HepG2 (cell line): ENCODE data around the gene S1PR3. TPM values are rescaled to one million over a fixed set of nuclear protein-coding genes. Genes with fewer than 3 reads are reported as not detected.

Experiments
- ATAC-seq: fragments of 200-7000 bp; cut with Tn5 transposase; 3 replicates; pipeline ENCODE4 v1.9.1; 2020; ENCODE audit warnings: mild to moderate bottlenecking, moderate library complexity
- BruUV-seq: library from RNA; stranded (reverse); fragments of 400-500 nt; replicated peaks from 2 replicates; lab custom pipeline; 2021; lab: Mats Ljungman, UMichigan
- CTCF ChIA-PET: fragments of 300-600 bp; formaldehyde crosslinking; extraction: SDS; loops from one replicate; lab custom pipeline; 2021; ENCODE audit warnings: low total read pairs, inconsistent platforms, low intra/inter-chr PET ratio; lab: Yijun Ruan, JAX
- POLR2A ChIA-PET: fragments of 350-600 bp; sonication (Branson Sonifier 250); formaldehyde crosslinking; loops from one replicate; lab custom pipeline; 2020; ENCODE audit warnings: antibody characterized with exemption, inconsistent platforms; lab: Yijun Ruan, JAX
- DNase-seq: peaks from one replicate; pipeline ENCODE4 v3.0.0-alpha.2; 2015; ENCODE audit warnings: low spot score
- FAIRE-seq: peaks from 3 replicates; lab custom pipeline; 2011; peaks lifted over from hg19 to GRCh38; lab: Jason Lieb, UNC
- H2AFZ ChIP-seq: one replicate; pipeline ENCODE4 v1.6.1; 2011; ENCODE audit warnings: low read length, inconsistent platforms
- H3K27ac ChIP-seq: fragments of 300-600 bp; 3 replicates; pipeline ENCODE4 v1.8.0; 2011; ENCODE audit warnings: mixed run types, mild to moderate bottlenecking, mixed read lengths, low read length, inconsistent platforms; ENCODE audit not compliant: insufficient read depth; ENCODE audit errors: extremely low read length
- H3K27me3 ChIP-seq, 2 experiments: fragments of 200-600 bp in 1 of 2; 2 replicates in 1 of 2; 3 replicates in 1 of 2; pipeline versions ENCODE4 v1.6.0 to v1.8.0; 2011; ENCODE audit warnings: low read length in 2 of 2, mild to moderate bottlenecking in 2 of 2, moderate library complexity in 2 of 2, inconsistent platforms in 1 of 2; ENCODE audit not compliant: insufficient read depth in 2 of 2, control insufficient read depth in 1 of 2
- H3K36me3 ChIP-seq, 2 experiments: fragments of 200-600 bp in 1 of 2; replicated peaks in 1 of 2; 2 replicates in 1 of 2; 3 replicates in 1 of 2; pipeline versions ENCODE4 v1.5.1 to v1.8.0; 2011; ENCODE audit warnings: low read length in 2 of 2, inconsistent platforms in 1 of 2; ENCODE audit not compliant: insufficient read depth in 2 of 2, control insufficient read depth in 1 of 2
- H3K4me1 ChIP-seq: 2 replicates; pipeline ENCODE4 v1.5.1; 2012; ENCODE audit warnings: low read length, inconsistent platforms; ENCODE audit not compliant: insufficient read depth
- H3K4me2 ChIP-seq: 2 replicates; pipeline ENCODE4 v1.6.0; 2011; ENCODE audit warnings: low read depth, low read length, inconsistent platforms
- H3K4me3 ChIP-seq, 3 experiments: fragments of 200-600 bp in 1 of 3; sonication (generic), shearing (Covaris generic) in 1 of 3; replicated peaks in 1 of 3; 2 replicates each; pipeline ENCODE4 v1.5.1; 2011 to 2016; ENCODE audit warnings: low read length in 3 of 3, inconsistent platforms in 2 of 3, low read depth in 2 of 3, mild to moderate bottlenecking in 2 of 3, control low read depth in 1 of 3, mixed read lengths in 1 of 3; ENCODE audit not compliant: insufficient read depth in 1 of 3
- H3K79me2 ChIP-seq: one replicate; pipeline ENCODE4 v1.6.1; 2011; ENCODE audit warnings: low read length, inconsistent platforms; ENCODE audit not compliant: insufficient read depth
- H3K9ac ChIP-seq: 2 replicates; pipeline ENCODE4 v1.6.0; 2011; ENCODE audit warnings: mild to moderate bottlenecking, low read depth, low read length, inconsistent platforms; ENCODE audit not compliant: insufficient read depth
- H3K9me3 ChIP-seq: 2 replicates; pipeline ENCODE4 v1.5.1; 2012; ENCODE audit warnings: mild to moderate bottlenecking, low read length
- H4K20me1 ChIP-seq: 2 replicates; pipeline ENCODE4 v1.6.0; 2011; ENCODE audit warnings: inconsistent platforms, mild to moderate bottlenecking, low read length, moderate library complexity; ENCODE audit not compliant: insufficient read depth
- ATF1 ChIP-seq: IDR thresholded peaks from 2 replicates; pipeline ENCODE4 v1.6.1; 2016; ENCODE audit warnings: mild to moderate bottlenecking, control low read depth
- BORCS8-MEF2B ChIP-seq: sonication (generic); formaldehyde crosslinking; IDR thresholded peaks from 2 replicates; pipeline ENCODE4 v1.8.0; 2022; ENCODE audit warnings: mild to moderate bottlenecking, missing genetic modification reagents
- CENPX ChIP-seq: sonication (generic); formaldehyde crosslinking; IDR thresholded peaks from 2 replicates; pipeline ENCODE4 v1.9.0; 2021; ENCODE audit warnings: mild to moderate bottlenecking, missing genetic modification reagents, moderate library complexity
- MAFK ChIP-seq, 2 experiments: IDR thresholded peaks in 1 of 2; conservative IDR thresholded peaks in 1 of 2; 2 replicates each; pipeline ENCODE4 v1.6.1; 2011; ENCODE audit warnings: improper control_type of control experiment in 2 of 2, low read length in 2 of 2
- TCF7L2 ChIP-seq: IDR thresholded peaks from 2 replicates; pipeline ENCODE4 v1.6.1; 2011; ENCODE audit warnings: mild to moderate bottlenecking, low read depth, low read length, moderate library complexity
- U2AF2 ChIP-seq: fragments of 200-400 bp; formaldehyde crosslinking; IDR thresholded peaks from 2 replicates; pipeline ENCODE4 v1.6.1; 2017; ENCODE audit warnings: low read depth, mild to moderate bottlenecking, low read length
- ZNF224 ChIP-seq: sonication (generic); formaldehyde crosslinking; IDR thresholded peaks from 2 replicates; pipeline ENCODE4 v1.5.0; 2020; ENCODE audit warnings: mild to moderate bottlenecking, missing genetic modification reagents
- ZNF343 ChIP-seq: sonication (generic); formaldehyde crosslinking; IDR thresholded peaks from 2 replicates; pipeline ENCODE4 v1.4.0; 2020; ENCODE audit warnings: mild to moderate bottlenecking, missing genetic modification reagents
- ZNF768 ChIP-seq: sonication (generic); formaldehyde crosslinking; IDR thresholded peaks from 2 replicates; pipeline ENCODE4 v1.4.0; 2020; ENCODE audit warnings: missing genetic modification reagents
- WGBS: methylation state at CpG from one replicate; pipeline ENCODE4 v1.1.6; 2017; ENCODE audit warnings: low lambda C conversion rate; 5-methylcytosine and 5-hydroxymethylcytosine counted together
- in situ Hi-C: cut with HindIII; loops from 2 replicates; pipeline ENCODE4 v1.10.0; 2017; ENCODE audit warnings: low pct_unique_long_range_greater_than_20kb; ENCODE audit not compliant: extremely low pct_ligation_motif_present
- intact Hi-C: fragments of 100-400 bp; cut with micrococcal nuclease; formaldehyde crosslinking; loops from one replicate; pipeline ENCODE4 v1.10.0; 2022; ENCODE audit not compliant: unreplicated experiment
- polyA plus RNA-seq, 8 experiments: library from polyadenylated mRNA; depleted of rRNA in 3 of 8; stranded (reverse) in 7 of 8; unstranded in 1 of 8; fragments of >200 nt; fragmentation: Illumina TruSeq in 4 of 8; extraction: Trizol in 4 of 8; gene quantifications; 2 replicates each; pipeline versions ENCODE4 v1.2.1 to v1.2.3, GENCODE V29; 2011 to 2016; ENCODE audit warnings: low read depth in 4 of 8, missing spikeins in 1 of 8, mixed read lengths in 1 of 8; ENCODE audit not compliant: insufficient read depth in 1 of 8
- total RNA-seq, 5 experiments: library from RNA; depleted of rRNA; stranded (reverse); fragments of >200 nt; fragmentation: Illumina TruSeq; extraction: Trizol; gene quantifications; 2 replicates each; pipeline ENCODE4 v1.2.3, GENCODE V29; 2016; ENCODE audit warnings: low read depth in 1 of 5
- TF ChIP-seq, protein P1 (sequence below): sonication (generic); formaldehyde crosslinking; IDR thresholded peaks from 2 replicates; pipeline ENCODE4 v1.5.0; 2020; ENCODE audit warnings: mild to moderate bottlenecking, missing genetic modification reagents, borderline replicate concordance
- TF ChIP-seq, protein P2 (sequence below): sonication (generic); formaldehyde crosslinking; IDR thresholded peaks from 2 replicates; pipeline ENCODE4 v1.5.0; 2020; ENCODE audit warnings: mild to moderate bottlenecking, missing genetic modification reagents
- TF ChIP-seq, protein P3 (sequence below): sonication (generic); formaldehyde crosslinking; IDR thresholded peaks from 2 replicates; pipeline ENCODE4 v1.4.0; 2020; ENCODE audit warnings: missing genetic modification reagents

The S1PR3 gene
- total and polyA plus RNA-seq, 2 of the 13 experiments (the other 11 are each of a cell fraction or from before 2014, with no cell fraction given), result 0.02 TPM; not detected in 1

DNA sequence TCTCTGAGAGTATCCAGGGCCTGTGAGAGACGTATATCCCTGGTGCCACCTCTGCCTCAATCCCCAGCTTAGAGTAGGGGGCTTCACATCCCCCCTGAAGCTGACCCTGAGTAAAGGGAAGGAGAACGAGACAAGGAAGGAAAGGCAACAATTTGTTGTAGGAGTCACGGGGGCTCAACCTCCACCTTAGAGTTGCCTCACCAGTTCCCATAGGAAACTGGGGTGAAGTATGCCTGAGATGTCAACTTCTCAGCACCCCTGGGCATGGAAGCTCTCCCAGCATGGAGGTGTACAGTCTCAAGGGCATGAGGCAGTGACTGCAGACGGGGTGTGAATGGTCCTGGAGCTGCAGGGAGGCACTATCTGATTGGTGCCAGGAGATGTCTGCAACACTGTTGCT, 53.6 kb downstream of the S1PR3 start:
- 21% methylated on average over 3 of the region's 4 CpGs for WGBS
- intact Hi-C loops, result no loop called here
- Histone ChIP-seq H2AFZ (no peak overlapping the region), H3K9me3 (no peaks in the 10 kb centered on the region), H3K36me3 (no peaks in the 10 kb centered on the region), H3K4me2 (no peak overlapping the region), H3K27ac (no peak overlapping the region), H3K4me3 (no peak overlapping the region), H4K20me1 (no peaks in the 10 kb centered on the region), H3K27me3 (no peaks in the 10 kb centered on the region), H3K9ac (no peak overlapping the region), H3K79me2 (no peaks in the 10 kb centered on the region), H3K4me1 (no peaks in the 10 kb centered on the region)
- FAIRE-seq, result no peak
- no TSS peak for BruUV-seq
- in situ Hi-C loops, result no loop called here
- ATAC-seq, result no peak
- no peak for DNase-seq
- POLR2A ChIA-PET, result no interaction called here
- no peak for TF ChIP-seq U2AF2
- CTCF ChIA-PET, result no interaction called here

DNA sequence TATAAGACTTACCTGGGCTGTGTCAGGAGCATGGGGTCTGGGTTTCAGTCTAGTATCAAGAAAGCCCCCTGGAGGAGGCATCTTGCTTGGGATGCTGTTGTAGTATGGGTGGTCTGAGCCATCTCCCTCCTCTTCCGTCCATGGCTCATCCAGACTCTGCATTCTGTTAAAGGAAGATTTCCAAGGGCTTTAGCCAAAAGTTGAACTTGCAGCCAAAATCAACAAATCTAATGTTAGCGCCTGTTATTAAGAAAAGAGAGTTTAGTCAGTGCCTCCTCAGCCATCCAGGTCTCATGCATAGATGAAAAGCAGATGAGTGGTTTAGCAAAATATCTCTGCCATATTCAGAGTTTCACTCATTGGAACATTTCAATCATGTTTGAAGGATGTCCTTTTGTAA, 55.6 kb downstream of the S1PR3 start:
- Histone ChIP-seq H3K4me1 (no peaks in the 10 kb centered on the region), H2AFZ (no peak overlapping the region), H3K36me3 (no peaks in the 10 kb centered on the region), H3K9me3 (no peaks in the 10 kb centered on the region), H3K27ac (no peak overlapping the region), H3K4me3 (no peak overlapping the region), H3K27me3 (no peaks in the 10 kb centered on the region), H4K20me1 (no peaks in the 10 kb centered on the region), H3K4me2 (no peak overlapping the region), H3K79me2 (no peaks in the 10 kb centered on the region), H3K9ac (no peak overlapping the region)
- BruUV-seq, result no TSS peak
- DNase-seq, result no peak
- no peak for FAIRE-seq
- no peak for ATAC-seq
- intact Hi-C loops, result no loop called here
- CTCF ChIA-PET, result no interaction called here
- in situ Hi-C loops, result no loop called here
- POLR2A ChIA-PET, result no interaction called here
- WGBS, result 44% methylated on average over 2 of the region's 2 CpGs
- TF ChIP-seq, protein P1, sequence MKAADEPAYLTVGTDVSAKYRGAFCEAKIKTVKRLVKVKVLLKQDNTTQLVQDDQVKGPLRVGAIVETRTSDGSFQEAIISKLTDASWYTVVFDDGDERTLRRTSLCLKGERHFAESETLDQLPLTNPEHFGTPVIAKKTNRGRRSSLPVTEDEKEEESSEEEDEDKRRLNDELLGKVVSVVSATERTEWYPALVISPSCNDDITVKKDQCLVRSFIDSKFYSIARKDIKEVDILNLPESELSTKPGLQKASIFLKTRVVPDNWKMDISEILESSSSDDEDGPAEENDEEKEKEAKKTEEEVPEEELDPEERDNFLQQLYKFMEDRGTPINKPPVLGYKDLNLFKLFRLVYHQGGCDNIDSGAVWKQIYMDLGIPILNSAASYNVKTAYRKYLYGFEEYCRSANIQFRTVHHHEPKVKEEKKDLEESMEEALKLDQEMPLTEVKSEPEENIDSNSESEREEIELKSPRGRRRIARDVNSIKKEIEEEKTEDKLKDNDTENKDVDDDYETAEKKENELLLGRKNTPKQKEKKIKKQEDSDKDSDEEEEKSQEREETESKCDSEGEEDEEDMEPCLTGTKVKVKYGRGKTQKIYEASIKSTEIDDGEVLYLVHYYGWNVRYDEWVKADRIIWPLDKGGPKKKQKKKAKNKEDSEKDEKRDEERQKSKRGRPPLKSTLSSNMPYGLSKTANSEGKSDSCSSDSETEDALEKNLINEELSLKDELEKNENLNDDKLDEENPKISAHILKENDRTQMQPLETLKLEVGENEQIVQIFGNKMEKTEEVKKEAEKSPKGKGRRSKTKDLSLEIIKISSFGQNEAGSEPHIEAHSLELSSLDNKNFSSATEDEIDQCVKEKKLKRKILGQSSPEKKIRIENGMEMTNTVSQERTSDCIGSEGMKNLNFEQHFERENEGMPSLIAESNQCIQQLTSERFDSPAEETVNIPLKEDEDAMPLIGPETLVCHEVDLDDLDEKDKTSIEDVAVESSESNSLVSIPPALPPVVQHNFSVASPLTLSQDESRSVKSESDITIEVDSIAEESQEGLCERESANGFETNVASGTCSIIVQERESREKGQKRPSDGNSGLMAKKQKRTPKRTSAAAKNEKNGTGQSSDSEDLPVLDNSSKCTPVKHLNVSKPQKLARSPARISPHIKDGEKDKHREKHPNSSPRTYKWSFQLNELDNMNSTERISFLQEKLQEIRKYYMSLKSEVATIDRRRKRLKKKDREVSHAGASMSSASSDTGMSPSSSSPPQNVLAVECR (CRISPR knock-in tag), result no peak
- no peak for TF ChIP-seq ZNF343
- TF ChIP-seq MAFK (conservative IDR thresholded peaks at IDR 0.05 in 1 of 2, IDR thresholded peaks at IDR 0.05 in 1 of 2; ENCODE audit: low read length in 2 of 2), result no peak
- no peak for TF ChIP-seq BORCS8-MEF2B (CRISPR knock-in tag)
- TF ChIP-seq TCF7L2, result no peak
- no peak for TF ChIP-seq ZNF224 (CRISPR knock-in tag)
- TF ChIP-seq ATF1 (CRISPR knock-in tag), result no peak
- TF ChIP-seq ZNF768 (CRISPR knock-in tag), result no peak
- no peak for TF ChIP-seq CENPX (CRISPR knock-in tag)
- TF ChIP-seq, protein P2, sequence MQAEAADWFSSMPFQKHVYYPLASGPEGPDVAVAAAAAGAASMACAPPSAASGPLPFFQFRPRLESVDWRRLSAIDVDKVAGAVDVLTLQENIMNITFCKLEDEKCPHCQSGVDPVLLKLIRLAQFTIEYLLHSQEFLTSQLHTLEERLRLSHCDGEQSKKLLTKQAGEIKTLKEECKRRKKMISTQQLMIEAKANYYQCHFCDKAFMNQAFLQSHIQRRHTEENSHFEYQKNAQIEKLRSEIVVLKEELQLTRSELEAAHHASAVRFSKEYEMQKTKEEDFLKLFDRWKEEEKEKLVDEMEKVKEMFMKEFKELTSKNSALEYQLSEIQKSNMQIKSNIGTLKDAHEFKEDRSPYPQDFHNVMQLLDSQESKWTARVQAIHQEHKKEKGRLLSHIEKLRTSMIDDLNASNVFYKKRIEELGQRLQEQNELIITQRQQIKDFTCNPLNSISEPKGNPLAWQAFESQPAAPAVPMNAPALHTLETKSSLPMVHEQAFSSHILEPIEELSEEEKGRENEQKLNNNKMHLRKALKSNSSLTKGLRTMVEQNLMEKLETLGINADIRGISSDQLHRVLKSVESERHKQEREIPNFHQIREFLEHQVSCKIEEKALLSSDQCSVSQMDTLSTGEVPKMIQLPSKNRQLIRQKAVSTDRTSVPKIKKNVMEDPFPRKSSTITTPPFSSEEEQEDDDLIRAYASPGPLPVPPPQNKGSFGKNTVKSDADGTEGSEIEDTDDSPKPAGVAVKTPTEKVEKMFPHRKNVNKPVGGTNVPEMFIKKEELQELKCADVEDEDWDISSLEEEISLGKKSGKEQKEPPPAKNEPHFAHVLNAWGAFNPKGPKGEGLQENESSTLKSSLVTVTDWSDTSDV, result no peak
- TF ChIP-seq, protein P3, sequence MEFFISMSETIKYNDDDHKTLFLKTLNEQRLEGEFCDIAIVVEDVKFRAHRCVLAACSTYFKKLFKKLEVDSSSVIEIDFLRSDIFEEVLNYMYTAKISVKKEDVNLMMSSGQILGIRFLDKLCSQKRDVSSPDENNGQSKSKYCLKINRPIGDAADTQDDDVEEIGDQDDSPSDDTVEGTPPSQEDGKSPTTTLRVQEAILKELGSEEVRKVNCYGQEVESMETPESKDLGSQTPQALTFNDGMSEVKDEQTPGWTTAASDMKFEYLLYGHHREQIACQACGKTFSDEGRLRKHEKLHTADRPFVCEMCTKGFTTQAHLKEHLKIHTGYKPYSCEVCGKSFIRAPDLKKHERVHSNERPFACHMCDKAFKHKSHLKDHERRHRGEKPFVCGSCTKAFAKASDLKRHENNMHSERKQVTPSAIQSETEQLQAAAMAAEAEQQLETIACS (CRISPR knock-in tag), result no peak
